Mesenteric fat pad (tissue), 1 donor: Measurements from ENCODE around the gene TEKT1. TPM values are rescaled to one million over a fixed set of nuclear protein-coding genes. Genes with fewer than 3 reads are reported as not detected.
"Not testable (repeated sequence)": the region's sequence is repeated elsewhere in the genome, so short reads cannot be mapped to it uniquely, and the experiment has no call there.

ENCODE experiments used
- DNase-seq: peaks from one replicate; pipeline ENCODE4 v3.0.0-alpha.2; 2020; ENCODE audit warnings: low spot score
- total RNA-seq: library from RNA; stranded (reverse); fragmentation: NEBNext Ultra II Directional; extraction: Animal tissue kit (Norgen Biotek cat#: 25700); gene quantifications from one replicate; pipeline ENCODE4 v1.2.1, GENCODE V29; 2021
- donor health status: DM: yes; HTN: yes; CAD: no.

TEKT1 gene
- total RNA-seq, 1 donor from 2014 or later = not detected

DNA sequence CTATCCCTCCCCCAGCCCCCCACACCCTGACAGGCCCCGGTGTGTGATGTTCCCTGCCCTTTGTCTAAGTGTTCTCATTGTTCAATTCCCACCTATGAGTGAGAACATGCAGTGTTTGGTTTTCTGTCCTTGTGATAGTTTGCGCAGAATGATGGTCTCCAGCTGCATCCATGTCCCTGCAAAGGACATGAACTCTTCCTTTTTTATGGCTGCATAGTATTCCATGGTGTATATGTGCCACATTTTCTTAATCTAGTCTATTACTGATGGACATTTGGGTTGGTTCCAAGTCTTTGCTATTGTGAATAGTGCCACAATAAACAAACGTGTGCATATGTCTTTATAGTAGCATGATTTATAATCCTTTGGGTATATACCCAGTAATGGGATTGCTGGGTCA, 15.2 kb downstream of the TEKT1 start:
- not testable (repeated sequence) for DNase-seq

DNA sequence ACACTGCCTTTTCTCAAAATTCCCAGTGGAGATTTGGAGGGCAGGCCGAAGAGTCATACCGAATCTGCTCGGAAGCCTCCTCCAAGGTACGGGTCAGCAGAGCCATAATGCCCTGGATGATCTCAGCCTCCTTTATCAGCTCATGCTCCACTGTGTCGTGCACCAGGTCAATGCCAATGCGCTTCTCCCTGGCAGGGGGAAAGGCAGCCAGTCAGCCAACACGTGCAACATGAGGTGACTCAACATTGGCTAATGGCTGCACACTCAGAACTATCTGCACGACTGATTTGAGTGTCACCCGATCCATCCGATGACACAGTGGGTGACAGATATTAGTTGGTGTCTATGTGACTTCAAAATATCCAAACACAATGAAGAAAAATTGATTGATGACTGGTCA, 15.8 kb downstream of the TEKT1 start:
- no peak for DNase-seq

DNA sequence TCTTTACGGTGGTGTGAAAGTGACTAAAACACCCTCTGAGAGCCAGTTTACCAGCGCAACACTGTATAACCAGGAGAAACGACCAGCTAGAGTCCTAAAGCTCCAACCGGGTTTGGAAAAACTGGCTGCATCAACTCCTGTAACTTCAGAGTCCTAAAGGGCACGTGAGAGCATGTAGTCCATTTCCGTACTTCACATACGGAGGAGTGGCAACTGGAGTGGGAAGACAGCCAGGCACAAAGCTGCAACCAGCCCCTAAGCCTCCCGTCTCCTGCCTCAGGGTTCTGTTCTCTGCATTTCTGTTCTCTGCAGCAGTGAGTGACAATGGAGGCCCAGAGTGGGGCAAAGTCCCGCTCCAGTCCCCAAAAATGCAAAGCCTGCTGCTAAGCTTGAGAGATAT, 19.2 kb downstream of the TEKT1 start:
- no peak for DNase-seq

DNA sequence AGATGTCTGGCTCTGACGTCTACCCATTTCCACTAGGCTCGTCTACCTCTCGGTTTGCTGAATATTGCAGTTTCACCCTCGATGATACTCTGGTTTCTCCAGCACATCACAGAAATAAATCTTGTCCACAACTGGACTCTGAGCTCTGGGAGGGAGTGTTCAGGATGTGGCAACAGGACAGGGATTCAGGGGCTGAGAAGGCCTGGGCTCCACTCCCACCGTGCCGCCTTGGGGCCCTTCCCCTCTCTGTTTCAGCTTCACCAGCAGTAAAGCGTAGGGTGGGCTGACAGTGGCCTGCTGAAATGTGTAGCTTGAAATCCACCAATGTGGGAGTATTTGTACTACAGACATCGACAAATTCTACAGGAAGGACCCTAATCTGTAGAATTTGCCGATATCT, 20.0 kb downstream of the TEKT1 start:
- no peak for DNase-seq

DNA sequence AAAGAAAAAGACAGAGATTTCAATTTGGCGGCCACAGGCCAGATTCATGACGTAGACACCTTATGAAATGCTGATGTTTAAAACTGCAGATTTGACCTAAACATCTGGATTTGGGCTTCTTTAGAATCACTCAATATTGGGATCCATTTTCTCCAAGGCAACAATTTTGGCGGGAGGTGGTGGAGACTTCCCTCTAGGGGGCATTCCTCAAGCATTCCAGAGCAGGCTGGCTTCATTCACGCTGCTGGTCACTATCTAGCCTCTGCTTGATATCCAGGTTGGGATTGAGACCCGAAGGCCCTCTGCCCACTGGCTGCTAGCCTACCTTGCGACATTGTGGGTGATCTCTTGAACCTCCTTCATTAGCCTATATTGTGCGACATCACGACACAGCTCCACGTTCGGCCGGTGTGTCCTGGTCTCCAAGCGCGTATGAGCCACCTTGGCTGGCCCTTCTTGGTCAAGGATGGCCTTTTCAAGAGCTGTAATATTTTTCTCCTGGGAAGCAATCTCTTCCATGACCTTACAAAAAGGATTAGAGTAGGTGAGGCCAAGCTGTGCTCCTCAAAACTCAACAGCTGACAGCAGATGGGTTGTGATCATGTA, 31.0 kb downstream of the TEKT1 start:
- no peak for DNase-seq

DNA sequence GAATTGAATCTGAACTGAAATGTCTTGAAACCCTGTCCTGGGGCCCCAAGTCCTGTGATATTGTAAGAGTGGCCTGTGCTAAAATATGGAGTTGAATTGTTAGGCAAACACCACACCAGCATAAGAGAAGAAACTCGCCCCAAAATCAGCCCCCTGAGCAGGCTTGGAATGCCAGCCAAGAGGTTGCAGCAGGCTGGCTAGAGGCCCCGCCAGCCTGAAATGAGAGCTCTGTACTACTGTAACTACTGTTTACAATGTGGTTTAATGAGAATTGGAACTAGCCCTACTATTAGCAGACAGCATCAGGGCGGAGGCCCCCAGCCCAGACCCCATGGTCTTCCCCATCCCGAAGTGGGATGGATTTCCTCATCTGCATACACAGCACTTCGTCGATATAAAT, 31.8 kb downstream of the TEKT1 start:
- no peak for DNase-seq

DNA sequence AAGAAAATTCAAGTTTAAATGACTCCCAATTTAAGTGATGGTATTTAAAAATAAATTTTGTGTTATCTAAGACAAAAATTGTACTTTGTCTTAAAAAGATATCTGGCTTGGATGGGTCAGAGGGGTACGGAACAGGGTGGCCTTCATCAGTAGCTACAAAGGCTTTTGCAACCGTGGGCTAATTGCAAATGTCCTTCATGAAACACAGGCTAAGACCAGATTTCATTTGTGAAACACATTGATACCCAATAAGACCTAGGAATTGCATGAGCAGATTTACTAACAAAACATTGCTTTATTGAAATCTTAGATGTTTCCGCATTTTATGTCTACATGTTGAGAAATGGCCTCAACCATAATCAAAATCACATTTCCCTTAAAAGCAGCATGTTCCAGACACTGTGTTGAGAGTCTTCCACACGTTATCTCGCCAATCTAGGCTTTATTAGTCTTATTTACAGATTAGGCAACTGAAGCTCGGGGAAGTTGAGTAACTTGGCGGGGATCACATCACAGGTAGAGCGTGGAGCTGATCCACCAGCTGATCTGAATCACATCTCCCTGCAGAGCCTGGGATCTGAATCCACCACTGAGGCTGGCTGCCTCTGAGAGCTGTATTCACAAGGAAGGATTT, 33.7 kb downstream of the TEKT1 start:
- DNase-seq = no peak

DNA sequence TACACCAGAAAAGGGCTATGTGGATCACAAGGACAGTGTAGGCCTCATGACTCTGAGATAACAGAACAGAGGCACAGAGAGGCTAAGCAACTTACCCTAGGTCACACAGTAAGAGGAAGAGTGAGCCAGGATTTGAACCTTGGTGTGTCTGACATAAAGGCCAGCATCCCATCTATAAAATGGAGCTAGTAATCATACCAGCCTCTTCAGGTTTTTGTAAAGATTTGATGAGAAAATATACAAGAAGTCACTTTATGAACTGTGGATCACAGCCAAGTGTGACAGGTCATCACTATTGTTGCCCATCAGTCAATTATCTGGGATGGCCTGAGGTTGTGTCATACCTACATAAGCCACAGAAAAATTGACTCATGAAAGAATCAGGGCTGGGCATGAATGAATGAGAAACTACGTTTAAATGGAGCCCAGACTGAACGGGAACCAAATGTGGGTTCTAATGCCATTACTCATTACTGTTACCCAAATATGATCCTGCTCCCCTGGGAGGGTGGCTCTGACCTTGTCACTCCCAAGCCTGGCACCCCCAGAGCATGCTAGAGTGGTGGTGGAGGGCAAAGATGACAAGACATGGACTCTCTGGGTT, 34.5 kb downstream of the TEKT1 start:
- no peak for DNase-seq

DNA sequence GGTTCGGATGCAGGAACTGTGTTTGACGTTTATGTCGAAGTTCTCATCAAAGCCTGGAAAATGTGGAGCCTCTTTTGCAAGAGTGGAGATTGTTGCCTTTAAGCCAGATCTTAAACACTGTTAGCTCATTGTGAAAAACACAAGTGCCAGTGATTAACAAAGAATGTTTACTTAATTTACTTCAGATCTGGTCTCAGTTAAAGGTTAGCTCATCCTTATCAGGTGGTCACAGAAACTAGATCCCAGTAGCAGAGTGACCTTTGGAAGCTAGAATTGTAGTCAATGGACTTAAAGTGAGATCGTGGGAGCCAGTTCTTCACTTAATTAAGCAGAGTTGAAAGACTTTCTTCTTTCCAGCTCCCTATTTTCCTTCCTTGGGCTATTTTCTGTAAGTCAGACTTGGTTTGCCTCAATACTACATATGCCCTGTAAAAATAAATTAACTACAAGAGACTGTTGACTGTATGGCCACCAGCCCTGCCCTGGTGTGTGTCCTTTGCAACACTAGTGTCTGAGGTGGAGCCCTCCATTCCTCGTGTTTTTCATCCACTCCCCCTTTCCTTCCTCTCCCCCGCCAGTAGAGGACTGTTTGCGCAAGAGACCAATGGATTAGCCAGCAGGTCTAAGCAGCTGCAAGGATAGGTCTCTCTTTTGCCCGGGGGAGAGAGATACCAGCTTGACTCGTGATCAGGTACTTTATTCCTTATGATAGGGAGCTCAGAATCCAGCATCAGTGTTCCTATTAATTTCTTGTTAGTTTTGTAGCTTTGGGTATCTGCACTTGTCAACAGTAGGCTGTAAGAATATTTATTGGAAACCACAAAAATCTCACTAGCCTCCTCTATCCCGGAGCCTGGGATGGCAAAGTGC, 35.3 kb downstream of the TEKT1 start:
- DNase-seq = no peak

DNA sequence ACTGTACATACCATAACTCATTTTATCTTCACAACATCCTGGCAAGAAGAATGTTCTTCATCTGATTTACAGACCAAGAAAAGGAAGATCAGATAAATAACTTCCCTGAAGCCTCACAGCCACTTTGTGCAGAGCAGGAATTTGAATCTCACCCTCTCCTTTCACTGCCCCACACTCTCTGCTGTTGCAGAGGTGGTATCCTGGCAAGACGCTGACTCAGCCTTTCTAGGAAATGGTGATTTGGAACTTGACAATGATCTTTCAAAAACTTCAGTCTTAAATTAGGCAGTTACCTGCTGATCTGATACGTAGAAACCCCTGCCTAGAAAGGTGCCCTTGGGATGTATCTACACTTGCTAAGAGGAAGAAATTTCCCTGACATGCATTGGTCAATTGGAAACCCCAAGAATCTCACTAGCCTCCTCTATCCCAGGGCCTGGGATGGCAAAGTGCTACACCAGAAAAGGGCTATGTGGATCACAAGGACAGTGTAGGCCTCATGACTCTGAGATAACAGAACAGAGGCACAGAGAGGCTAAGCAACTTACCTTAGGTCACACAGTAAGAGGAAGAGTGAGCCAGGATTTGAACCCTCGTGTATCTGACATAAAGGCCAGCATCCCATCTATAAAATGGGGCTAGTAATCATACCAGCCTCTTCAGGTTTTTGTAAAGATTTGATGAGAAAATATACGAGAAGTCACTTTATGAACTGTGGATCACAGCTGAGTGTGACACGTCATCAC, 37.6 kb downstream of the TEKT1 start:
- DNase-seq = no peak

DNA sequence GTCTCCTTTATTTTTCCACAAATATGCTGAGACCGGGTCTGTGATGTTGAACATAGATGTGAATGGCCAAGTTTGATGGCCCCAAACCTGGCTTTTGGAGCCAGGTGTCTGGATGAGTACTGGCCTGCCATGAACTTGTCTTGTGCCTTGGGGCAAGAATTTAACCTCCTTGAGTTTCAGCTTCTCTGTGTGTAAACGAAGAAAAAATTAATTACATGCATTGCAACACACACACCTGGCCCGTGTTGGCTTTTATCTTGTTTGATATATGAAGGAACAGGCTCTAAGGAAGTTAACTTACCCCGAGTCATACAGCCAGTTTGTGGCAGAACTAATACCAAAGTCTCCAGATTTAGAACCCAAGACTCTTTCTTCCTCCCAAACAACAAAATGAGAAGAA, 42.4 kb downstream of the TEKT1 start:
- no peak for DNase-seq

DNA sequence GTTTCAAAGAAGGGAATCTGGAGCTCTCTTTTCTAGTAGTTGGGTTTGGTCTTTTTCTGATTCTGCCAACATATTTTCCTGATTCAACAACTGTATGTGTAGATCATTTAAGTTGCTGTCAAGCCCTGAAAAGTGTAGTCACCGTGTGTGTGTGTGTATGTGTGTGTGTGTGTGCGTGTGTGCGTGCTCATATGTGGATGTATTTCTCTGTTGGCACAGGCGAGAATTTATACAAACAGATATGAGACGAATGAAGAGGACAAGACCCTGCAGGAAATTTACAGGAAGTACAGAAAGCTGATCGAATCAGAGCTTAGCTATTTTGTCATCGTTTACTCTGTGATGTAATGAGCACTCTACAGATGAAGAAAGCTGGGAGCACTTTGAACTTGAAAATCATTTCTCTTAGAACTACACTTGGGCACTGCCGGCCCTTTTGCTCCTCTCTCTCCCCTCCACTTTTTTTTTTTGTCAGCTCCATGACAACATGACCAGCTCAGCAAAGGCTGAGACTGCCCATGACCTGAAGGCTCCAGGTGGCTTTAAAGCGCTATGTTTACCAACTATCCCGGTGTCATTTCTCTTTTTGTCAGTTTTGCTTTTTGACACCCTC, 44.3 kb downstream of the TEKT1 start:
- DNase-seq = no peak

DNA sequence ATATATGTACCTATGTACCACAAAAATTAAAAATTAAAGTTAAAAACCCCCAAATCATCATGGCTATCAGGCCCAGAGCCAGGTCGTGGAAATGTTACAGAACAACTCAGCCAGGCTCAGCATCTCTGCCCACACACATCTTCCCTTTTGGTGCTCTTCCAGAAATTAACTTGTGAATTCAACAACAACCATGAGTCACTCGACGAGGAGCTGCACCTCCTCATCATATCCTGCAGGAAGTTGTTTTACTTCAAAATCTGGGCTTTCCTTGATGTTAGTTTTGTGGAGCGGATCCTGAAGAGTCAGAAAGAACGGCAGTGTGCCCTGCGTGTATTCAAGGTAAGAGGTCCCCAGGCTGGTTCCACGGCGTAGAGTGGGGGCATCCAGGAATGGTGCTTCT, 44.9 kb downstream of the TEKT1 start:
- DNase-seq = no peak

DNA sequence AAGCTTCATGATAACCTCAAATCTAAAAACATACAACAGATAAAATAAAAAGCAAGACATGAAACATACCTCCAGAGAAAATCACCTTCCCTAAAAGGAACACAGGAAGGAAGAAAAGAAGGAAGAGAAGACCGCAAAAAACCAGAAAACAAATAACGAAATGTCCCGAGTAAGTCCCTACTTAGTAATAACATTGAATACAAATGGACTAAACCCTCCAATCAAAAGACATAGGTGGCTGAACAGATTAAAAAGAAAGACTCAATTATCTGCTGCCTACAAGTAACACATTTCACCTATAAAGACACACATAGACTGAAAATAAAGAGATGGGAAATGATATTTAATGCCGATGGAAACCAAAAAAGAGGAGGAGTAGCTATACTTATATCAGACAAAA, 49.3 kb downstream of the TEKT1 start:
- no peak for DNase-seq

DNA sequence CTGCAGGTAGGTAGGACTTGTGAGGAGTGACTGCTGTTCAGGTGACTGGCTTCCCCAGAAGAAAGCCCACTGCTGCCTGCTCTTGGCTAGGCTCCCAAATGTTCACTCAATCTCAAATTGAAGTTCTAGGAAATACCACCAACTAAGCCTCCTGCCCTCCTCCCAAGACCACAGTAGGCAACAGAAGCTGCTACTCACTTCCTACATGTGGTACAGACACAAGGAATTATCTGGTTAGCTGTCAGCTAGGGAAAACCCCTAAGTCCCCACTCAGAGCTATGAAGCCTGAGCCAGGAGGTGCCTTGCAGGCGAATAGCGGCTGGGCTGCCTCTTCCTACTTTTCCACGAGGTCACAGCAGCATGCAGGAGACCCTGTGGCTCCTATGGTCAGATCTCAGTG, 50.6 kb downstream of the TEKT1 start:
- no peak for DNase-seq

DNA sequence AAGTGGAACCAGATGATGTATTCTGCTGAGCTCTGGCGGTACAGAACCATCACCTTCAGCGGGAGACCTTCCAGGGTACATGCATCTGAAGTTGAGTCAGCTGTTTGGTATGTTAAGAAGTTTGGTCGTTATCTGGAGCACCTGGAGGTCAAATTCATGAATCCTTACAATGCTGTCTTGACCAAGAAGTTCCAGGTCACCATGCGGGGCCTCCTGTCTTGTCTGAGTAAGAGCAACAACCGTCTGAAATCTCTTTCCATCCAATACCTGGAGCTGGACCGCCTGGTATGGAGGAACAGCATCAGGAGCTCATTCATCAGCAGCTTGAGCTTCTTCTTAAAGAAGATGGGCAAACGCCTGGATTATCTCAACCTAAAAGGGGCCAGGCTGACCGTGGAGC, 51.5 kb downstream of the TEKT1 start:
- no peak for DNase-seq

DNA sequence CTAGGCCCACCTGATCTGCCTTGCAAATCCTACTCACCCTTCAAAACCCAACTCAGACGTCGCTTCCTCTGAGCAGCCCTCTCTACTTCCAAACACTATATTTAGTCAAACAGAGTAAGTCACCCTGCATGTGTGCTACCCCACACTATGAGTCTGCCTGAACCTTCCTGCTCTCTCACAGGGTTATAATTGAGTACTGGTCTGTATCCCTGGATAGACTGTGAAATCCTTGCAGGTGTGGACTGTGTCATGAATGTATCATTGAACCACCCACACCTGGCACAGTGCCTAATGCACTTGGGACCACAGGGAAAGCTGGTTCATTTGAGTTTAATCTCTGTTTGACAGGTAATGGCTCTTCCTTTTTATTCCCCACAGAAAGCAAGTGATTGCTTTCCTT, 52.1 kb downstream of the TEKT1 start:
- no peak for DNase-seq

DNA sequence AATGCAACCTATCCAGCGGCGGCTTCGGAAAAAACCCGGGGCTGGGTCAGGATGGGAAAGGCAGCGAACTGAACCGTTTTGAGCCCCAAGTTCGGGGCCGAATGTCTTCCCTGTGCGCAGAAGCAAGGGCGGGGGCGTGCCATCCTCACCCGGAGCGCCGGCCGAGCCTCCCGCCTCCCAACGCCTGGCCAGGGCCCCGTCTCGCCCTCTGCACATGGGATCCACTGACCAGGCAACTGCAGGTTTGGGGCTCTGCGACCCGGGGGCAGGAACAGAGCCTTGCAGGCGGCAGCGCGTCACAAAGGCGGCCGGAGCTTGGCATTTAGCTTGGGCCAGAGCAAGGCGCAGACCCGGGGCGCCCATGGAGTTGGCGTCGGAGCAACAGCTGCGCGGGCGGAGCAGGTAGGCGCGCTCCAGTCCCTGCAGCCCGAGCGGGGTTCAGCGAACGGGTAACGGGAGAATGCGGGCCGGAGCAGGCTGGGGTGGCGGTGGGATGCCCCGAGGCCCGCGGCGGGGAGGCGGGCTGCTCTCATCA, 55.6 kb downstream of the TEKT1 start, which contains the start of gene FBXO39:
Gene FBXO39, plus strand, starts transcription at position 345 of the 535 bp plus-strand sequence. CDS start 3,654 bp downstream, outside the sequence.
- DNase-seq = no peak

DNA sequence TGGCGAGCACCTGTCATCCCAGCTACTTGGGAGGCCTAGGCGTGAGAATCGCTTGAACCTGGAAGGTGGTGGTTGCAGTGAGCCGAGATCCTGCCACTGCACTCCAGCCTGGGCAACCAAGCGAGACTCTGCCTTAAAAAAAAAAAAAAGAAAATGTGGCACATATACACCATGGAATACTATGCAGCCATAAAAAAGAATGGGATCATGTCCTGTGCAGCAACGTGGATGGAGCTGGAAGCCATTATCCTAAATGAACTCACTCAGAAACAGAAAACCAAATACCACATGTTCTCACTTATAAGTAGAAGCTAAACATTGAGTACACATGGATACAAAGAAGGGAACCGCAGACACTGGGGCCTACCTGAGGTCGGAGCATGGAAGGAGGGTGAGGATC, 56.6 kb downstream of the TEKT1 start:
- not testable (repeated sequence) for DNase-seq

DNA sequence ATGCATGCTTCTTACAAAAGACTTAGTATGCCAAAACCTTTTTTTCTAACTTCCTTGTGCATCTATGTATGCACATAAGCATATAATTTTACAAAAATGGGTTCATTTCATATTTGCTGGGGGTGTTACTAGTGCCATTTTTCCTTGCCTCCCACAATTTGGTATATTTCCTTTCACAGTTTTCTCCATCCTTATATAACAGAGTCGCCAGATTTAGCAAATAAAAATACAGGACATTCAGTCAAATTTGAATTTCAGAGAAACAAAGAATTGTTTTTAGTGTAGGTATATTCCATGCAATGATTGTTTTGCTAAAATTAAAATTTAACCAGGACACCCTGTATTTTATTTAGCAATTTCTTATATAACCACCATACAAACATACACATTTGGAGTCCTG, 59.5 kb downstream of the TEKT1 start:
- no peak for DNase-seq

DNA sequence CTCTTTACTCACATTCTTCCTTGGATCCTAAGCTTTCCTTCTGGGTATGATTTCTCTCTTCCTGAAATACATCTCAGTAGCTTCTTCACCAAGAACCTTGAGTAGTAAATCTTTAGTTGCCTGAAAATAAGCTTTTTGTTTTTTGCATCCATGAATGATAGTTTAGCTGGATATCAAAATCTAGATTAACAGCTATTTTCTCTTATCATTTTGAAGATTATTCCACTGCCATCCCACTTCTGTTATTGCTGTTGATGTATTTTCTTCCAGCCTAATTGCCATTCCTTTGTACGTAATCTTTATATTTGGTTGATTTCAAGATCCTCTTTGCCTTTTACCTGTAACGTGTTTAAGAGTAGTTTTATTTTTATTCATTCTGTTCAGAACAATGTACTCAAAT, 63.1 kb downstream of the TEKT1 start:
- DNase-seq = no peak
